ENCODE results near the gene LCN6. TPM values are rescaled to one million over a fixed set of nuclear protein-coding genes. Genes with fewer than 3 reads are reported as not detected.
"Not testable (repeated sequence)": the region's sequence is repeated elsewhere in the genome, so short reads cannot be mapped to it uniquely, and the experiment has no call there.

The LCN6 gene
- total and polyA plus RNA-seq, 3 donors from 2014 or later = 7.8 to 19.1 (median 11.3) TPM

DNA sequence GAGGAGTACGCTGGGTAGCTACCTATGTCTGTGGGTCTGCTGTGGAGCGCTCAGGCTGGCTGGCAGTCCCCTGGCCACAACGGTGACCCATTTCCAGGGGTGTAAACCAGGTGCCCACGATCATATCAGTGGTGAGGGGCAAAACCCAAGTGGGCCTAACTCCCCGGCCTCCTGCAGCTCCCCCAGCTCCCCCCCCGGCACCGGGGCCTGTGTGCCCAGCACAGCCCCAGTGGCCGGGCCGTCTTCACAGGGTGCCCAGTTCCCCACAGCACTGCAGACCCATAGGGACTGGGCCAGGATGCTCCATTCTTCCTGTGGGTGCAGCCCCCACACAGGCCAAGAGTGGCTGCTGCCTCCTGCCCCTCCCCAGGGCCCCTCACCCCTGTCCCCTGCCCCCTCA is 10.7 kb upstream of the LCN6 start:
- Histone ChIP-seq H3K9me3 (no peaks in the 10 kb centered on the region), H3K4me1 (no peaks in the 10 kb centered on the region), H3K36me3 (ENCODE audit: low read depth, missing control alignments) (no peaks in the 10 kb centered on the region), H3K27ac (no peak overlapping the region), H3K27me3 (no peaks in the 10 kb centered on the region), H3K4me3 (no peak overlapping the region)
- 80 to 81% methylated on average over 7 to 9 of the region's 9 CpGs for WGBS, 2 donors
- intact Hi-C loops (cut with DNase I; ENCODE audit: low total_unique reads) = no loop called here
- no peak for DNase-seq
- TF ChIP-seq, protein P1, sequence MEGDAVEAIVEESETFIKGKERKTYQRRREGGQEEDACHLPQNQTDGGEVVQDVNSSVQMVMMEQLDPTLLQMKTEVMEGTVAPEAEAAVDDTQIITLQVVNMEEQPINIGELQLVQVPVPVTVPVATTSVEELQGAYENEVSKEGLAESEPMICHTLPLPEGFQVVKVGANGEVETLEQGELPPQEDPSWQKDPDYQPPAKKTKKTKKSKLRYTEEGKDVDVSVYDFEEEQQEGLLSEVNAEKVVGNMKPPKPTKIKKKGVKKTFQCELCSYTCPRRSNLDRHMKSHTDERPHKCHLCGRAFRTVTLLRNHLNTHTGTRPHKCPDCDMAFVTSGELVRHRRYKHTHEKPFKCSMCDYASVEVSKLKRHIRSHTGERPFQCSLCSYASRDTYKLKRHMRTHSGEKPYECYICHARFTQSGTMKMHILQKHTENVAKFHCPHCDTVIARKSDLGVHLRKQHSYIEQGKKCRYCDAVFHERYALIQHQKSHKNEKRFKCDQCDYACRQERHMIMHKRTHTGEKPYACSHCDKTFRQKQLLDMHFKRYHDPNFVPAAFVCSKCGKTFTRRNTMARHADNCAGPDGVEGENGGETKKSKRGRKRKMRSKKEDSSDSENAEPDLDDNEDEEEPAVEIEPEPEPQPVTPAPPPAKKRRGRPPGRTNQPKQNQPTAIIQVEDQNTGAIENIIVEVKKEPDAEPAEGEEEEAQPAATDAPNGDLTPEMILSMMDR (IDR thresholded peaks at IDR 0.05) = no peak
- no peak for TF ChIP-seq POLR2A (IDR thresholded peaks at IDR 0.05)

DNA sequence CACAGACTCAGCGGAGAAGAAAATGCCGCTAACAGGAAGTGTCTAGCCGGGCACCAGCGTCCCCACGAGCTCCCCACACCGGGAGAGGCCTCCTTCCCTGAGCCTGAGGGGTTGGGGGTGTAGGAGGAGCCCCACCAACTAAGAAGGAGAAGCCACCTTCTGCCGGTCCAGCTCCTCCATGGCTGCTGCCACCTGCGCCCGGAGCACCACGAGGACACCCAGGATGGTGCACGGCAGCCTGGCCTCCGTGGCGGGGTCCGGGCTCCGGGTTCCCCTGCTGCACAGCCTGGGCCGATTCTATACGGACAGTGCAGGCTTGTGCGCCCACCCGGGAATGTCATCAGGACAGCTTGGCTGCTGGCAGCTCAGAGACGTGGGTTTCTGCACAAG is 9.4 kb upstream of the LCN6 start:
- no peak overlapping the region for H3K27ac ChIP-seq

DNA sequence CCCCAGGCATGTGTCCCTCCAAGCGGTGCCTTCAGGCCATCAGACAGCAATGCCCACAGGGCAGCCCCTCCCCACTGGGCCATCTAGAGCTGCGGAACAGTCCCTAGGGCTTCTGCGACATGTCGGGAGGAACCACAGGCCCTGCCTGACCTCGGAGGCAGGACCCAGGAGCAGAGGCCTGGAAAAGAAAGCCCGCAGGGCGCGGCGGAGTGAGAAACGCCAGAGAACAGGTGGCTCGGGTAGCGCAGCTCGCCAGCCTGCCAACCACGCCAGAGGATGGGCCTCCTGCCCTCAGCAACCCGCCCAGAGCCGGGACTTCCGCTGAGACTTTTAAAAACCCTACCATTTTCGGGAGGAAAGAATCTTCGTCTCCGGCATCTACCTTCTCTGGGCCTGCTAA is 9.0 kb upstream of the LCN6 start:
- 85 to 94% methylated on average over 4 to 20 of the region's 20 CpGs for WGBS, 2 donors
- DNase-seq = no peak
- Histone ChIP-seq H3K4me3 (no peak overlapping the region), H3K27ac (no peak overlapping the region), H3K9me3 (no peaks in the 10 kb centered on the region), H3K27me3 (no peaks in the 10 kb centered on the region), H3K4me1 (no peaks in the 10 kb centered on the region), H3K36me3 (ENCODE audit: low read depth, missing control alignments) (no peaks in the 10 kb centered on the region)
- TF ChIP-seq, protein P1 (IDR thresholded peaks at IDR 0.05) = no peak
- TF ChIP-seq POLR2A (IDR thresholded peaks at IDR 0.05) = no peak
- intact Hi-C loops (cut with DNase I; ENCODE audit: low total_unique reads) = no loop called here

More for the DNA sequence above, 9.4 kb upstream of the LCN6 start:
- 90 to 95% methylated on average over 6 to 20 of the region's 20 CpGs for WGBS, 2 donors
- Histone ChIP-seq H3K36me3 (ENCODE audit: low read depth, missing control alignments) (no peaks in the 10 kb centered on the region), H3K27me3 (no peaks in the 10 kb centered on the region), H3K4me1 (no peaks in the 10 kb centered on the region), H3K4me3 (no peak overlapping the region), H3K9me3 (no peaks in the 10 kb centered on the region)
- intact Hi-C loops (cut with DNase I; ENCODE audit: low total_unique reads) = no loop called here
- no peak for DNase-seq
- no peak for TF ChIP-seq POLR2A (IDR thresholded peaks at IDR 0.05)
- TF ChIP-seq, protein P1 (IDR thresholded peaks at IDR 0.05) = no peak

DNA sequence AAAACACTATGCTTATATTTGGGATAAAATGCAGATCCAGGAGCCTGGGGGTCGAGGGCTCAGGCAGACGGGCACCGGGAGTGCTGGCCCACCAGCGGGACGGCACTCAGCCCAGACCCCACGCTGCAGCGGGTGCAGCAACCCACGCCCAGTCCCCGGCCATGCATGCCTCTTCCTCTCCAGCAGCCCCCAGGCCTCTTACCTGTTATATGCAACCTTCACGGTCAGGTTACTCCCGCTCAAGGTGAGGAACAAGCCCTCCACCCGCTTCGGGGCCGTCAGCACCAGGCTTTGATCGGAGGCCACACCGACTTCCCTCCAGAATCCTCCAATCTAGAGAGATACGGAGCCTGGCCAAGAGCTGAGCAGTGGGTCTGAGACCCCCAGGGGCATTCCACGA is 8.5 kb upstream of the LCN6 start:
- no peak overlapping the region for H3K27ac ChIP-seq
- no peak for DNase-seq
- no peaks in the 10 kb centered on the region for H3K27me3 ChIP-seq
- no peaks in the 10 kb centered on the region for H3K36me3 ChIP-seq (ENCODE audit: low read depth, missing control alignments)
- H3K9me3 ChIP-seq = no peaks in the 10 kb centered on the region
- H3K4me3 ChIP-seq = no peak overlapping the region
- H3K4me1 ChIP-seq = no peaks in the 10 kb centered on the region
- intact Hi-C loops (cut with DNase I; ENCODE audit: low total_unique reads) = no loop called here
- TF ChIP-seq, protein P1 (IDR thresholded peaks at IDR 0.05) = no peak
- no peak for TF ChIP-seq POLR2A (IDR thresholded peaks at IDR 0.05)
- 90 to 93% methylated on average over 14 to 18 of the region's 18 CpGs for WGBS, 2 donors

DNA sequence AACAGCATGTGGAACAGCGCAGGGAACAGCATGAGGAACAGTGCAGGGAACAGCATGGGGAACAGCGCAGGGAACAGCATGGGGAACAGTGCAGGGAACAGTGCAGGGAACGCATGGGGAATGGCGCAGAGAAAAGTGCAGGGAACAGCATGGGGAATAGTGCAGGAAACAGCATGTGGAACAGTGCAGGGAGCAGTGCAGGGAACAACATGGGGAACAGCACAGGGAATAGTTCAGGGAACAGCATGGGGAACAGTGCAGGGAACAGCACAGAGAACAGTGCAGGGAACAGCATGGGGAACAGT is 7.8 kb upstream of the LCN6 start:
- Histone ChIP-seq H3K4me3 (no peak overlapping the region), H3K36me3 (ENCODE audit: low read depth, missing control alignments) (no peaks in the 10 kb centered on the region), H3K4me1 (no peaks in the 10 kb centered on the region), H3K9me3 (no peaks in the 10 kb centered on the region), H3K27me3 (no peaks in the 10 kb centered on the region), H3K27ac (no peak overlapping the region)
- no peak for DNase-seq
- TF ChIP-seq, protein P1 (IDR thresholded peaks at IDR 0.05) = no peak
- TF ChIP-seq POLR2A (IDR thresholded peaks at IDR 0.05) = no peak
- intact Hi-C loops (cut with DNase I; ENCODE audit: low total_unique reads) = no loop called here
- 87 to 89% methylated on average over 4 of the region's 4 CpGs for WGBS, 2 donors

DNA sequence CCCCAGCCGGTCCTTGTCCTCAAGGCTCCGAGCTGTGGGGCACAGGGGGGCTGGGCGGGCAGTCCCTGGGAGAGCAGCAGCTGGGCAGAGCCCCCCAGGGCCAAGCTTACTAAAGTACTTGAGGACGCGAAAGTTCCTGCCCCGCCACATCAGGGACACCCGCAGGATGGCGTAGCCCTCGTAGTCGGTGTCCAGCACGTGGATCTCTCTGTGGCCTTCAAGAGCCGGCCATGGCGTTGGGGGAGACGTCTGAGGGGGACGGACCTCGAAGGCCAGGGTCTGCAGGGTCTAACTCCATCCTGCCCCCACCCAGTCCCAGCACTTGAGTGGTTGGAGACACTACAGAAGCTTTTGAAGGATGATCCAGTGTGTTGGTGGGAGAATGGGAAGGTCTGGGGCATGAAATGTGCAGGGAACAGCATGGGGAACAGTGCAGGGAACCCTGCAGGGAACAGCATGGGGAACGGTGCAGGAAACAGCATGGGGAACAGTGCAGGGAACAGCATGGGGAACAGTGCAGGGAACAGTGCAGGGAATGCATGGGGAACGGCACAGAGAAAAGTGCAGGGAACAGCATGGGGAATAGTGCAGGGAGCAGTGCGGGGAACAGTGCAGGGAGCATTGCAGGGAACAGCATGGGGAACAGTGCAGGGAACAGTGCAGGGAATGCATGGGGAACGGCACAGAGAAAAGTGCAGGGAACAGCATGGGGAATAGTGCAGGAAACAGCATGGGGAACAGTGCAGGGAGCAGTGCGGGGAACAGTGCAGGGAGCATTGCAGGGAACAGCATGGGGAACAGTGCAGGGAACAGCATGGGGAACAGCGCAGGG is 7.2 kb upstream of the LCN6 start:
- H3K36me3 ChIP-seq (ENCODE audit: low read depth, missing control alignments); H3K9me3 ChIP-seq; DNase-seq; H3K4me3 ChIP-seq; H3K27me3 ChIP-seq; intact Hi-C loops (cut with DNase I; ENCODE audit: low total_unique reads); H3K4me1 ChIP-seq; H3K27ac ChIP-seq: not testable (repeated sequence)
- 89 to 90% methylated on average over 22 of the region's 22 CpGs for WGBS, 2 donors

All from testis (tissue), 3 donors.